LNCAP (cell line): ENCODE results near the gene SEPSECS.

Experiments
- CTCF ChIP-seq: fragments of 450-650 bp; IDR thresholded peaks from 2 replicates; pipeline ENCODE4 v1.5.1; 2017; ENCODE audit warnings: mild to moderate bottlenecking

SEPSECS gene

GRCh38 chr4:25180524-25181131, 20.4 kb upstream of the SEPSECS start:
- TF ChIP-seq CTCF: peak; percentile 79

- TF ChIP-seq CTCF: no peak
These were observed 18.6 kb upstream of the SEPSECS start for GRCh38 chr4:25178838-25179261.

- no peak for TF ChIP-seq CTCF
These were observed 16.9 kb upstream of the SEPSECS start for GRCh38 chr4:25177147-25177546.

GRCh38 chr4:25174674-25175073, 14.4 kb upstream of the SEPSECS start:
- no peak for TF ChIP-seq CTCF

- TF ChIP-seq CTCF: no peak
These were observed 13.0 kb upstream of the SEPSECS start for GRCh38 chr4:25172961-25173915.

- no peak for TF ChIP-seq CTCF
These were observed 11.1 kb upstream of the SEPSECS start for GRCh38 chr4:25171201-25171865.

GRCh38 chr4:25169446-25169845, 9.2 kb upstream of the SEPSECS start:
- no peak for TF ChIP-seq CTCF
